H1 (cell line): ENCODE measurements around the gene GUCA1A. TPM values are rescaled to one million over a fixed set of nuclear protein-coding genes. Genes with fewer than 3 reads are reported as not detected.

Experiments
- CTCF ChIA-PET: fragments of 300-600 bp; sonication (Branson Sonifier 250); formaldehyde crosslinking; loops from one replicate; lab custom pipeline; 2021; ENCODE audit not compliant: partially characterized antibody; lab: Charles Lee
- POLR2A ChIA-PET: fragments of 300-600 bp; sonication (Branson Sonifier 250); formaldehyde crosslinking; loops from one replicate; lab custom pipeline; 2021; ENCODE audit warnings: inconsistent platforms; ENCODE audit not compliant: partially characterized antibody; lab: Charles Lee
- DNase-seq, 2 experiments: peaks; one replicate each; pipeline versions ENCODE4 v3.0.0 to v3.0.0-alpha.2; 2010 to 2022; ENCODE audit warnings: low spot score in 2 of 2, low read depth in 1 of 2, mixed read lengths in 1 of 2
- FAIRE-seq: peaks from 2 replicates; lab custom pipeline; 2011; peaks lifted over from hg19 to GRCh38; lab: Jason Lieb, UNC
- H2AFZ ChIP-seq: 2 replicates; pipeline ENCODE4 v1.8.1; 2012; ENCODE audit warnings: low read length, inconsistent platforms
- H2AK5ac ChIP-seq: 2 replicates; pipeline ENCODE4 v1.6.1; 2013; ENCODE audit warnings: low read depth, low read length
- H2BK120ac ChIP-seq: replicated peaks from 2 replicates; pipeline ENCODE3; 2013; ENCODE audit warnings: low read depth, low read length, inconsistent platforms
- H2BK12ac ChIP-seq: 2 replicates; pipeline ENCODE4 v1.6.1; 2013; ENCODE audit warnings: low read depth, low read length
- H2BK15ac ChIP-seq: 2 replicates; pipeline ENCODE4 v1.6.1; 2013; ENCODE audit warnings: low read length
- H2BK20ac ChIP-seq: 2 replicates; pipeline ENCODE4 v1.6.1; 2013; ENCODE audit warnings: low read length
- H2BK5ac ChIP-seq: 2 replicates; pipeline ENCODE4 v1.6.1; 2013; ENCODE audit warnings: low read depth, low read length
- H3K14ac ChIP-seq: 2 replicates; pipeline ENCODE4 v1.6.1; 2013; ENCODE audit warnings: inconsistent platforms; ENCODE audit not compliant: insufficient read length
- H3K18ac ChIP-seq: 2 replicates; pipeline ENCODE4 v1.6.1; 2013; ENCODE audit warnings: low read length; ENCODE audit errors: extremely low read depth
- H3K23ac ChIP-seq: 2 replicates; pipeline ENCODE4 v1.6.1; 2013; ENCODE audit warnings: inconsistent platforms; ENCODE audit not compliant: insufficient read length
- H3K23me2 ChIP-seq: 2 replicates; pipeline ENCODE4 v1.6.1; 2013; ENCODE audit warnings: low read depth, low read length
- H3K27ac ChIP-seq: 2 replicates; pipeline ENCODE4 v1.6.1; 2011; ENCODE audit warnings: low read depth, low read length, inconsistent platforms
- H3K27me3 ChIP-seq, 4 experiments: replicated peaks in 1 of 4; 1 replicate in 1 of 4; 2 replicates in 3 of 4; pipeline versions ENCODE4 v1.6.1 to v1.8.1; 2011 to 2013; ENCODE audit warnings: low read length in 3 of 4, mild to moderate bottlenecking in 3 of 4, inconsistent platforms in 2 of 4, mixed read lengths in 2 of 4, moderate library complexity in 1 of 4; ENCODE audit not compliant: control insufficient read depth in 3 of 4, insufficient read depth in 3 of 4; ENCODE audit errors: extremely low read depth in 1 of 4
- H3K36me3 ChIP-seq, 4 experiments: 2 replicates each; pipeline versions ENCODE4 v1.6.1 to v1.8.1; 2011 to 2013; ENCODE audit warnings: mild to moderate bottlenecking in 4 of 4, low read length in 3 of 4, moderate library complexity in 2 of 4, control low read depth in 1 of 4, inconsistent platforms in 1 of 4; ENCODE audit not compliant: insufficient read depth in 4 of 4, control insufficient read depth in 2 of 4
- H3K4ac ChIP-seq: replicated peaks from 2 replicates; pipeline ENCODE3; 2013; ENCODE audit warnings: low read length, low read depth, mixed read lengths, inconsistent platforms; ENCODE audit not compliant: insufficient read length
- H3K4me1 ChIP-seq, 4 experiments: replicated peaks in 1 of 4; 1 replicate in 1 of 4; 2 replicates in 3 of 4; pipeline versions ENCODE4 v1.6.1 to v1.8.1; 2011 to 2013; ENCODE audit warnings: low read length in 3 of 4, inconsistent platforms in 2 of 4, mixed read lengths in 1 of 4; ENCODE audit not compliant: insufficient read depth in 4 of 4, control insufficient read depth in 3 of 4
- H3K4me2 ChIP-seq, 2 experiments: 2 replicates each; pipeline versions ENCODE4 v1.6.1 to v1.8.1; 2011 to 2013; ENCODE audit warnings: low read depth in 2 of 2, low read length in 2 of 2, control low read depth in 1 of 2, inconsistent platforms in 1 of 2, mild to moderate bottlenecking in 1 of 2; ENCODE audit not compliant: insufficient read depth in 1 of 2
- H3K4me3 ChIP-seq, 4 experiments: fragments of 200-600, 300-600 bp in 1 of 4; sonication (generic), shearing (Covaris generic), sonication (Bioruptor Twin) in 1 of 4; 2 replicates each; pipeline versions ENCODE4 v1.5.1 to v1.8.1; 2011 to 2016; ENCODE audit warnings: low read length in 4 of 4, low read depth in 3 of 4, control low read depth in 2 of 4, inconsistent platforms in 2 of 4, mild to moderate bottlenecking in 2 of 4, mixed read lengths in 1 of 4, moderate library complexity in 1 of 4; ENCODE audit not compliant: insufficient read depth in 2 of 4; ENCODE audit errors: extremely low read depth in 1 of 4
- H3K56ac ChIP-seq: replicated peaks from 2 replicates; pipeline ENCODE3; 2013; ENCODE audit warnings: low read depth, mild to moderate bottlenecking, mixed read lengths, low read length, inconsistent platforms; ENCODE audit not compliant: insufficient read length
- H3K79me1 ChIP-seq: 2 replicates; pipeline ENCODE4 v1.6.1; 2013; ENCODE audit warnings: low read depth, low read length, control low read depth
- H3K79me2 ChIP-seq, 2 experiments: 2 replicates each; pipeline versions ENCODE4 v1.6.1 to v1.8.1; 2012 to 2013; ENCODE audit warnings: low read length in 2 of 2, mild to moderate bottlenecking in 2 of 2, inconsistent platforms in 1 of 2; ENCODE audit not compliant: insufficient read depth in 2 of 2, control insufficient read depth in 1 of 2
- H3K9ac ChIP-seq, 4 experiments: replicated peaks in 1 of 4; 1 replicate in 1 of 4; 2 replicates in 3 of 4; pipeline versions ENCODE4 v1.6.1 to v1.8.1; 2011 to 2013; ENCODE audit warnings: low read depth in 3 of 4, low read length in 3 of 4, control low read depth in 2 of 4, mild to moderate bottlenecking in 2 of 4, moderate library complexity in 2 of 4, inconsistent platforms in 1 of 4; ENCODE audit errors: extremely low read depth in 1 of 4
- H3K9me3 ChIP-seq, 2 experiments: 2 replicates each; pipeline versions ENCODE4 v1.6.1 to v1.8.1; 2012 to 2013; ENCODE audit warnings: mild to moderate bottlenecking in 2 of 2, moderate library complexity in 2 of 2, control low read depth in 1 of 2, inconsistent platforms in 1 of 2, low read depth in 1 of 2, low read length in 1 of 2, mixed read lengths in 1 of 2; ENCODE audit not compliant: insufficient read depth in 2 of 2
- H4K20me1 ChIP-seq, 2 experiments: replicated peaks in 1 of 2; 2 replicates each; pipeline versions ENCODE3 to v1.8.1; 2011 to 2013; ENCODE audit warnings: inconsistent platforms in 2 of 2, low read length in 2 of 2, mild to moderate bottlenecking in 1 of 2; ENCODE audit not compliant: insufficient read depth in 2 of 2, control insufficient read depth in 1 of 2
- H4K5ac ChIP-seq: 2 replicates; pipeline ENCODE4 v1.6.1; 2013; ENCODE audit warnings: low read length, low read depth, mixed read lengths, inconsistent platforms; ENCODE audit not compliant: insufficient read length
- H4K8ac ChIP-seq: 2 replicates; pipeline ENCODE4 v1.8.0; 2013; ENCODE audit warnings: mild to moderate bottlenecking, moderate library complexity, low read length, inconsistent platforms; ENCODE audit not compliant: insufficient read depth; ENCODE audit errors: extremely low read depth
- H4K91ac ChIP-seq: replicated peaks from 2 replicates; pipeline ENCODE3; 2013; ENCODE audit warnings: low read length, mixed read lengths, inconsistent platforms; ENCODE audit not compliant: insufficient read length
- BACH1 ChIP-seq: IDR thresholded peaks from 2 replicates; pipeline ENCODE4 v1.6.1; 2012; ENCODE audit warnings: low read length, improper control_type of control experiment
- SP2 ChIP-seq: IDR thresholded peaks from 2 replicates; pipeline ENCODE4 v1.6.1; 2012; ENCODE audit warnings: mild to moderate bottlenecking, low read length, inconsistent platforms
- WGBS, 2 experiments: shearing (Covaris generic) in 1 of 2; methylation state at CpG; one replicate each; pipeline versions ENCODE4 v1.1.6 to v1.1.7; 2013 to 2015; ENCODE audit warnings: low lambda C conversion rate in 2 of 2, mixed read lengths in 2 of 2, inconsistent platforms in 1 of 2, low coverage in 1 of 2, missing lambda C conversion rate in 1 of 2; ENCODE audit not compliant: insufficient replicate concordance in 2 of 2, insufficient coverage in 1 of 2, insufficient read length in 1 of 2; ENCODE audit errors: extremely low coverage in 1 of 2, missing lambda C conversion rate in 1 of 2; 5-methylcytosine and 5-hydroxymethylcytosine counted together
- polyA plus RNA-seq, 7 experiments: library from polyadenylated mRNA; depleted of rRNA in 3 of 7; stranded (reverse) in 5 of 7; unstranded in 2 of 7; fragments of >200 nt in 5 of 7; fragments of 200-250 nt in 2 of 7; gene quantifications; 1 replicate in 5 of 7; 2 replicates in 1 of 7; 4 replicates in 1 of 7; pipeline versions ENCODE4 v1.2.1 to v1.2.3, GENCODE V29; 2011 to 2013; ENCODE audit warnings: missing spikeins in 2 of 7, mixed read lengths in 2 of 7
- total RNA-seq: library from RNA; stranded (reverse); fragmentation: NEBNext Ultra II Directional; extraction: Animal tissue kit (Norgen Biotek cat#: 25700); gene quantifications from 2 replicates; pipeline ENCODE4 v1.2.1, GENCODE V29; 2021

Gene GUCA1A
- total and polyA plus RNA-seq, 2 of the 8 experiments (the other 6 are each of a cell fraction or from before 2014, with no cell fraction given), result 4.6 to 24.6 TPM

- H2BK12ac ChIP-seq, result peak overlapping the region; percentile 90
- no peak overlapping the region for H4K5ac ChIP-seq
- H3K23me2 ChIP-seq, result no peaks in the 10 kb centered on the region
- H4K91ac ChIP-seq, result no peak overlapping the region
- peak overlapping the region; percentile 49 to 59; a peak in 3 of 4 replicates for H3K4me2 ChIP-seq
- H2AFZ ChIP-seq, result no peak overlapping the region
- H2AK5ac ChIP-seq, result 0 out of 2 replicates have a peak overlapping the region, but pooled peaks have one; percentile 33
- no peak overlapping the region for H3K56ac ChIP-seq
- H3K9ac ChIP-seq, result no peak overlapping the region; a peak in 1 of 7 replicates
- DNase-seq, result no peak
- no peaks in the 10 kb centered on the region for H3K9me3 ChIP-seq
- H4K20me1 ChIP-seq, result no peaks in the 10 kb centered on the region
- H3K4ac ChIP-seq, result no peak overlapping the region
- peaks cover 0 to 3% (median 0%) of the 10 kb centered on the region in 4 experiments; a peak in 1 of 7 replicates for H3K27me3 ChIP-seq
- no peak overlapping the region for H3K27ac ChIP-seq
- POLR2A ChIA-PET, result interaction anchor here (0.9 to 2.7 kb wide), 9 partner anchors 8 to 259 kb away, joined by 3 to 11 read pairs (median 3); partner anchors contain the start of genes C6orf132, TAF8 and TRERF1
- no peak overlapping the region for H3K14ac ChIP-seq
- peaks cover 0 to 4% (median 2%) of the 10 kb centered on the region in 4 experiments; a peak in 5 of 7 replicates for H3K4me1 ChIP-seq
- WGBS, 2 experiments, result 29% methylated on average over 8 of the region's 8 CpGs; no CpG with 5 or more reads in 1 of the 2 experiments
- no peak overlapping the region for H2BK20ac ChIP-seq
- H3K4me3 ChIP-seq, result peak overlapping the region in 1 of 4 experiments; percentile 5; a peak in 1 of 8 replicates
- CTCF ChIA-PET, result interaction anchor here (0.6 to 4.6 kb wide), 13 partner anchors 10 to 126 kb away, joined by 3 to 26 read pairs (median 5); no protein-coding TSS in a partner anchor
- H3K18ac ChIP-seq, result no peak overlapping the region; the same call in 1 of the 2 replicates
- H3K79me1 ChIP-seq, result no peaks in the 10 kb centered on the region
- TF ChIP-seq SP2, result no peak
- TF ChIP-seq BACH1, result peak; percentile 68; the same call in 1 of the 2 replicates
- H3K79me2 ChIP-seq, result no peaks in the 10 kb centered on the region
- H3K36me3 ChIP-seq, result no peaks in the 10 kb centered on the region
- no peak overlapping the region for H3K23ac ChIP-seq
- no peak overlapping the region for H2BK120ac ChIP-seq
- H2BK5ac ChIP-seq, result 0 out of 2 replicates have a peak overlapping the region, but pooled peaks have one; percentile 7
- H2BK15ac ChIP-seq, result no peak overlapping the region
- FAIRE-seq, result no peak
- no peak overlapping the region for H4K8ac ChIP-seq
These were observed 20.3 kb downstream of the GUCA1A start for GRCh38 chr6:42193491-42193894.
